ENCODE data around the gene TRAPPC3L. TPM values are rescaled to one million over a fixed set of nuclear protein-coding genes. Genes with fewer than 3 reads are reported as not detected.

The TRAPPC3L gene
- total RNA-seq, 1 experiment from 2014 or later = not detected

GRCh38 chr6:116512734-116513133 is 32.8 kb downstream of the TRAPPC3L start:
- no peaks in the 10 kb centered on the region for H3K9me2 ChIP-seq (ENCODE audit: insufficient read depth)
- BruUV-seq (replicated peaks) = no TSS peak
- POLR2A ChIA-PET = no interaction called here

More at GRCh38 chr6:116512734-116513133, 32.8 kb downstream of the TRAPPC3L start:
- Histone ChIP-seq H3K79me2 (ENCODE audit: insufficient read depth, low read length) (no peaks in the 10 kb centered on the region), H3K36me3 (ENCODE audit: control insufficient read depth in 1 of 2, insufficient read depth in 2 of 2, low read length in 2 of 2) (no peaks in the 10 kb centered on the region), H3K27ac (ENCODE audit: low read depth, low read length) (no peak overlapping the region), H4K20me1 (ENCODE audit: insufficient read depth) (no peaks in the 10 kb centered on the region), H3K27me3 (ENCODE audit: insufficient read depth, low read length) (no peaks in the 10 kb centered on the region), H3K9me3 (ENCODE audit: control insufficient read depth in 1 of 2, insufficient read depth in 1 of 2, low read depth in 1 of 2, low read length in 2 of 2) (no peaks in the 10 kb centered on the region), H3K4me3 (replicated peaks in 1 of 2; ENCODE audit: low read depth in 1 of 2, low read length in 2 of 2) (no peak overlapping the region), H3K4me1 (ENCODE audit: control insufficient read depth in 1 of 2, insufficient read depth in 2 of 2, low read length in 2 of 2) (peaks cover 0 to 9% of the 10 kb centered on the region in 2 experiments; a peak in 2 of 4 replicates), H3K4me2 (ENCODE audit: low read length) (no peak overlapping the region), H2AFZ (ENCODE audit: low read depth, low read length, poor library complexity, severe bottlenecking) (peak overlapping the region; percentile 97), H3K9ac (ENCODE audit: low read length) (no peak overlapping the region)
- DNase-seq (ENCODE audit: low read depth, low spot score) = no peak
- CTCF ChIA-PET = interaction anchor here (1.5 to 2.3 kb wide), 2 partner anchors 20 to 225 kb away, joined by 3 to 15 read pairs; no protein-coding TSS in a partner anchor
- no peak for TF ChIP-seq POLR2AphosphoS5 (IDR thresholded peaks at IDR 0.05; ENCODE audit: low read depth, low read length)
- TF ChIP-seq POLR2A (IDR thresholded peaks at IDR 0.05; ENCODE audit: borderline replicate concordance, extremely low read depth, insufficient read depth, insufficient read length) = no peak
- TF ChIP-seq, protein P1, sequence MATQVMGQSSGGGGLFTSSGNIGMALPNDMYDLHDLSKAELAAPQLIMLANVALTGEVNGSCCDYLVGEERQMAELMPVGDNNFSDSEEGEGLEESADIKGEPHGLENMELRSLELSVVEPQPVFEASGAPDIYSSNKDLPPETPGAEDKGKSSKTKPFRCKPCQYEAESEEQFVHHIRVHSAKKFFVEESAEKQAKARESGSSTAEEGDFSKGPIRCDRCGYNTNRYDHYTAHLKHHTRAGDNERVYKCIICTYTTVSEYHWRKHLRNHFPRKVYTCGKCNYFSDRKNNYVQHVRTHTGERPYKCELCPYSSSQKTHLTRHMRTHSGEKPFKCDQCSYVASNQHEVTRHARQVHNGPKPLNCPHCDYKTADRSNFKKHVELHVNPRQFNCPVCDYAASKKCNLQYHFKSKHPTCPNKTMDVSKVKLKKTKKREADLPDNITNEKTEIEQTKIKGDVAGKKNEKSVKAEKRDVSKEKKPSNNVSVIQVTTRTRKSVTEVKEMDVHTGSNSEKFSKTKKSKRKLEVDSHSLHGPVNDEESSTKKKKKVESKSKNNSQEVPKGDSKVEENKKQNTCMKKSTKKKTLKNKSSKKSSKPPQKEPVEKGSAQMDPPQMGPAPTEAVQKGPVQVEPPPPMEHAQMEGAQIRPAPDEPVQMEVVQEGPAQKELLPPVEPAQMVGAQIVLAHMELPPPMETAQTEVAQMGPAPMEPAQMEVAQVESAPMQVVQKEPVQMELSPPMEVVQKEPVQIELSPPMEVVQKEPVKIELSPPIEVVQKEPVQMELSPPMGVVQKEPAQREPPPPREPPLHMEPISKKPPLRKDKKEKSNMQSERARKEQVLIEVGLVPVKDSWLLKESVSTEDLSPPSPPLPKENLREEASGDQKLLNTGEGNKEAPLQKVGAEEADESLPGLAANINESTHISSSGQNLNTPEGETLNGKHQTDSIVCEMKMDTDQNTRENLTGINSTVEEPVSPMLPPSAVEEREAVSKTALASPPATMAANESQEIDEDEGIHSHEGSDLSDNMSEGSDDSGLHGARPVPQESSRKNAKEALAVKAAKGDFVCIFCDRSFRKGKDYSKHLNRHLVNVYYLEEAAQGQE (IDR thresholded peaks at IDR 0.05; ENCODE audit: low read depth) = no peak
- TF ChIP-seq ELF1 (IDR thresholded peaks at IDR 0.05; ENCODE audit: borderline replicate concordance, low read depth) = no peak
- TF ChIP-seq SRF (IDR thresholded peaks at IDR 0.05; ENCODE audit: low read depth) = no peak
- no peak for TF ChIP-seq TCF7L2 (IDR thresholded peaks at IDR 0.05; ENCODE audit: borderline replicate concordance, extremely low read depth, insufficient read depth, insufficient read length)
- no peak for TF ChIP-seq CEBPB (IDR thresholded peaks at IDR 0.05; ENCODE audit: low read depth)
- TF ChIP-seq EGR1 (IDR thresholded peaks at IDR 0.05; ENCODE audit: low read depth) = no peak
- TF ChIP-seq ZBTB33 (IDR thresholded peaks at IDR 0.05; ENCODE audit: extremely low read depth, insufficient replicate concordance, low read length) = no peak
- intact Hi-C loops (cut with micrococcal nuclease) = loop anchor here (5.0 kb wide), 1 partner anchor 570 kb away; no protein-coding TSS in a partner anchor
- RAD21 ChIA-PET (ENCODE audit: low non-redundant PET in 1 of 2, low total read pairs in 2 of 2, uncharacterized antibody in 2 of 2, unreplicated experiment in 2 of 2) = no interaction called here
- ATAC-seq = no peak

Measured in HCT116 (cell line).